H9 (cell line): ENCODE data around the gene PLA2G1B. TPM values are rescaled to one million over a fixed set of nuclear protein-coding genes. Genes with fewer than 3 reads are reported as not detected.

Experiments used
- DNase-seq: peaks from one replicate; pipeline ENCODE4 v3.0.0-alpha.2; 2017
- H2AFZ ChIP-seq: one replicate; pipeline ENCODE4 v1.6.1; 2013; ENCODE audit warnings: mild to moderate bottlenecking, low read length, control low read depth, moderate library complexity
- H2AK5ac ChIP-seq: 2 replicates; pipeline ENCODE4 v1.6.1; 2013; ENCODE audit warnings: low read length, control low read depth, mixed read lengths; ENCODE audit not compliant: insufficient read length
- H2BK120ac ChIP-seq: one replicate; pipeline ENCODE4 v1.6.1; 2013; ENCODE audit warnings: low read depth, mild to moderate bottlenecking, low read length, control low read depth, inconsistent platforms; ENCODE audit not compliant: poor library complexity, severe bottlenecking
- H2BK12ac ChIP-seq: 2 replicates; pipeline ENCODE4 v1.6.1; 2013; ENCODE audit warnings: low read length, control low read depth, mixed read lengths, low read depth; ENCODE audit not compliant: insufficient read length
- H2BK15ac ChIP-seq: 2 replicates; pipeline ENCODE4 v1.6.1; 2013; ENCODE audit warnings: low read depth, low read length, control low read depth
- H2BK20ac ChIP-seq: one replicate; pipeline ENCODE4 v1.6.1; 2013; ENCODE audit warnings: low read depth, mild to moderate bottlenecking, low read length, control low read depth, inconsistent platforms; ENCODE audit not compliant: poor library complexity, severe bottlenecking
- H2BK5ac ChIP-seq: 2 replicates; pipeline ENCODE4 v1.6.1; 2013; ENCODE audit warnings: low read length, control low read depth, mixed read lengths; ENCODE audit not compliant: insufficient read length
- H3K14ac ChIP-seq: 2 replicates; pipeline ENCODE4 v1.6.1; 2013; ENCODE audit warnings: low read length, control low read depth; ENCODE audit not compliant: insufficient read depth
- H3K18ac ChIP-seq: 2 replicates; pipeline ENCODE4 v1.6.1; 2013; ENCODE audit warnings: low read depth, mild to moderate bottlenecking, mixed read lengths, low read length, control low read depth; ENCODE audit not compliant: insufficient read length
- H3K23ac ChIP-seq: 2 replicates; pipeline ENCODE4 v1.6.1; 2013; ENCODE audit warnings: low read length, control low read depth, mixed read lengths, low read depth; ENCODE audit not compliant: insufficient read length
- H3K23me2 ChIP-seq: 2 replicates; pipeline ENCODE4 v1.6.1; 2013; ENCODE audit warnings: low read depth, mild to moderate bottlenecking, mixed read lengths, low read length, control low read depth; ENCODE audit not compliant: insufficient read length, poor library complexity, severe bottlenecking
- H3K27ac ChIP-seq: 2 replicates; pipeline ENCODE4 v1.5.1; 2013; ENCODE audit warnings: low read length, control low read depth, mixed read lengths, low read depth; ENCODE audit not compliant: insufficient read length
- H3K27me3 ChIP-seq: 2 replicates; pipeline ENCODE4 v1.6.1; 2013; ENCODE audit warnings: low read length, control low read depth, inconsistent platforms; ENCODE audit not compliant: insufficient read depth
- H3K4ac ChIP-seq: 2 replicates; pipeline ENCODE4 v1.6.1; 2013; ENCODE audit warnings: low read depth, mild to moderate bottlenecking, control low read depth, inconsistent platforms, low read length, moderate library complexity
- H3K4me1 ChIP-seq: 2 replicates; pipeline ENCODE4 v1.6.1; 2013; ENCODE audit warnings: low read length, control low read depth, inconsistent platforms; ENCODE audit not compliant: insufficient read depth
- H3K4me2 ChIP-seq: 2 replicates; pipeline ENCODE4 v1.6.1; 2013; ENCODE audit warnings: low read length, control low read depth, mixed read lengths; ENCODE audit not compliant: insufficient read length, insufficient read depth
- H3K56ac ChIP-seq: 2 replicates; pipeline ENCODE4 v1.6.1; 2013; ENCODE audit warnings: low read depth, mild to moderate bottlenecking, mixed read lengths, low read length, control low read depth; ENCODE audit not compliant: insufficient read length
- H3K79me1 ChIP-seq: 2 replicates; pipeline ENCODE4 v1.6.1; 2013; ENCODE audit warnings: low read depth, mild to moderate bottlenecking, moderate library complexity, low read length, control low read depth, inconsistent platforms; ENCODE audit not compliant: insufficient read depth, poor library complexity, severe bottlenecking
- H3K79me2 ChIP-seq: 2 replicates; pipeline ENCODE4 v1.6.1; 2013; ENCODE audit warnings: low read length, control low read depth, inconsistent platforms; ENCODE audit not compliant: insufficient read depth
- H3K9ac ChIP-seq: 2 replicates; pipeline ENCODE4 v1.6.1; 2013; ENCODE audit warnings: low read length, control low read depth, mixed read lengths; ENCODE audit not compliant: insufficient read length; ENCODE audit errors: extremely low read depth
- H3K9me3 ChIP-seq: one replicate; pipeline ENCODE4 v1.6.1; 2013; ENCODE audit warnings: low read depth, low read length, inconsistent platforms; ENCODE audit not compliant: control insufficient read depth
- H3T11ph ChIP-seq: one replicate; pipeline ENCODE4 v1.6.1; 2013; ENCODE audit warnings: mild to moderate bottlenecking, low read length, control low read depth, inconsistent platforms
- H4K20me1 ChIP-seq: one replicate; pipeline ENCODE4 v1.6.1; 2013; ENCODE audit not compliant: control insufficient read depth, insufficient read length, insufficient read depth
- H4K5ac ChIP-seq: 2 replicates; pipeline ENCODE4 v1.6.1; 2013; ENCODE audit warnings: low read depth, mild to moderate bottlenecking, mixed read lengths, low read length, control low read depth; ENCODE audit not compliant: insufficient read length
- H4K8ac ChIP-seq: replicated peaks from 2 replicates; pipeline ENCODE4 v1.6.1; 2013; ENCODE audit warnings: low read length, control low read depth, mixed read lengths, low read depth; ENCODE audit not compliant: insufficient read length
- H4K91ac ChIP-seq: 2 replicates; pipeline ENCODE4 v1.6.1; 2013; ENCODE audit warnings: low read depth, mild to moderate bottlenecking, moderate library complexity, mixed read lengths, low read length, control low read depth; ENCODE audit not compliant: insufficient read length
- H3K27ac Mint-ChIP-seq, 3 experiments: 2 replicates in 2 of 3; 3 replicates in 1 of 3; pipeline ENCODE4 v1.8.0; 2020 to 2021; ENCODE audit warnings: mixed read lengths in 3 of 3, mild to moderate bottlenecking in 1 of 3, moderate library complexity in 1 of 3
- H3K27me3 Mint-ChIP-seq: 2 replicates; pipeline ENCODE4 v1.8.0; 2021; ENCODE audit warnings: low read depth, mild to moderate bottlenecking, moderate library complexity, mixed read lengths
- H3K36me3 Mint-ChIP-seq, 3 experiments: 2 replicates in 2 of 3; 3 replicates in 1 of 3; pipeline ENCODE4 v1.8.0; 2020 to 2021; ENCODE audit warnings: low read depth in 3 of 3, mixed read lengths in 3 of 3; ENCODE audit not compliant: insufficient read depth in 1 of 3
- H3K4me1 Mint-ChIP-seq, 2 experiments: 2 replicates each; pipeline ENCODE4 v1.8.0; 2020; ENCODE audit warnings: mixed read lengths in 2 of 2
- H3K4me3 Mint-ChIP-seq, 2 experiments: 2 replicates in 1 of 2; 3 replicates in 1 of 2; pipeline ENCODE4 v1.8.0; 2020 to 2021; ENCODE audit warnings: mild to moderate bottlenecking in 2 of 2, mixed read lengths in 2 of 2, moderate library complexity in 1 of 2
- H3K9me3 Mint-ChIP-seq, 2 experiments: 2 replicates in 1 of 2; 3 replicates in 1 of 2; pipeline ENCODE4 v1.8.0; 2020; ENCODE audit warnings: mild to moderate bottlenecking in 2 of 2, mixed read lengths in 2 of 2, moderate library complexity in 1 of 2
- WGBS: extraction: QIAGEN DNeasy Blood & Tissue Kit; methylation state at CpG from one replicate; pipeline ENCODE4 v1.1.7; 2013; ENCODE audit warnings: missing lambda C conversion rate, low lambda C conversion rate, mixed read lengths; ENCODE audit not compliant: insufficient read length; ENCODE audit errors: extremely low coverage; 5-methylcytosine and 5-hydroxymethylcytosine counted together
- total RNA-seq: library from RNA; stranded (reverse); gene quantifications from 2 replicates; pipeline ENCODE4 v1.2.1, GENCODE V29; 2021
- TF ChIP-seq, protein P1 (sequence below): fragments of 200-600 bp; sonication (generic); conservative IDR thresholded peaks from 3 replicates; pipeline ENCODE4 v1.8.0; 2021; ENCODE audit warnings: antibody characterized with exemption, mild to moderate bottlenecking

PLA2G1B gene
- total RNA-seq, 1 experiment from 2014 or later, result not detected

DNA sequence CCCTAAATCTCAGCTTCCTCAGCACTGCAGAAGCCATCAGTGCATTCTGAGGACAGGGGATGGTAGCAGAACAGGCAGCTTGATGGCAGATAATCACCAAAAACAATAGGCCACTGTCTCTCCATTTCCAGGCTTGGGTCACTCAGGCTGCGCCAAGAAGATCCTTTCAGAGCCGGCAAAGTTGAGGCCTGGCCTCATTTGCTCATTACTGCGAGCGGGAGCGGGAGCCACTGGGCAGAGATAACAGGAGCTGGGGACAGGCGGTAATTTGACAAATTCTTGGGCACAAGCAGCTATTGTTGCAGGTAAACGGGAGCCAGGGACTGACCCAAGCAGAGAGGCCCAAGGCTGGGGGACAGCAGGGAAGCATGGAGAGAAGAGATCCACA lies 39.3 kb upstream of the PLA2G1B start:
- H2BK20ac ChIP-seq, result no peak overlapping the region
- no peak overlapping the region for H4K8ac ChIP-seq
- H3K9me3 ChIP-seq, result no peaks in the 10 kb centered on the region
- peaks cover 18% of the 10 kb centered on the region; the same call in 1 of the 2 replicates for H3K4me1 ChIP-seq
- no peak overlapping the region for H2BK15ac ChIP-seq
- no peak overlapping the region for H2AFZ ChIP-seq
- WGBS, result no CpG with 5 or more reads among the region's 7 CpGs
- peak; percentile 46 for DNase-seq
- H2BK5ac ChIP-seq, result no peak overlapping the region
- H3K79me1 ChIP-seq, result peaks cover 2% of the 10 kb centered on the region
- no peak overlapping the region for H3K4ac ChIP-seq
- H3K27ac ChIP-seq, result no peak overlapping the region
- Mint-ChIP-seq H3K27ac (peak overlapping the region in 2 of 3 experiments; percentile 81 to 90; a peak in 4 of 7 replicates), H3K27me3 (peaks cover 33% of the 10 kb centered on the region), H3K4me3 (peak overlapping the region; percentile 85 to 90), H3K4me1 (peaks cover 71 to 78% of the 10 kb centered on the region in 2 experiments), H3K9me3 (no peaks in the 10 kb centered on the region), H3K36me3 (peaks cover 24 to 52% (median 50%) of the 10 kb centered on the region in 3 experiments)
- TF ChIP-seq, protein P1, sequence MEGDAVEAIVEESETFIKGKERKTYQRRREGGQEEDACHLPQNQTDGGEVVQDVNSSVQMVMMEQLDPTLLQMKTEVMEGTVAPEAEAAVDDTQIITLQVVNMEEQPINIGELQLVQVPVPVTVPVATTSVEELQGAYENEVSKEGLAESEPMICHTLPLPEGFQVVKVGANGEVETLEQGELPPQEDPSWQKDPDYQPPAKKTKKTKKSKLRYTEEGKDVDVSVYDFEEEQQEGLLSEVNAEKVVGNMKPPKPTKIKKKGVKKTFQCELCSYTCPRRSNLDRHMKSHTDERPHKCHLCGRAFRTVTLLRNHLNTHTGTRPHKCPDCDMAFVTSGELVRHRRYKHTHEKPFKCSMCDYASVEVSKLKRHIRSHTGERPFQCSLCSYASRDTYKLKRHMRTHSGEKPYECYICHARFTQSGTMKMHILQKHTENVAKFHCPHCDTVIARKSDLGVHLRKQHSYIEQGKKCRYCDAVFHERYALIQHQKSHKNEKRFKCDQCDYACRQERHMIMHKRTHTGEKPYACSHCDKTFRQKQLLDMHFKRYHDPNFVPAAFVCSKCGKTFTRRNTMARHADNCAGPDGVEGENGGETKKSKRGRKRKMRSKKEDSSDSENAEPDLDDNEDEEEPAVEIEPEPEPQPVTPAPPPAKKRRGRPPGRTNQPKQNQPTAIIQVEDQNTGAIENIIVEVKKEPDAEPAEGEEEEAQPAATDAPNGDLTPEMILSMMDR, result no peak
- H2BK120ac ChIP-seq, result no peak overlapping the region
- H3K18ac ChIP-seq, result no peak overlapping the region
- no peak overlapping the region for H4K5ac ChIP-seq
- H4K20me1 ChIP-seq, result peaks cover 5% of the 10 kb centered on the region
- peak overlapping the region; percentile 59 for H3K4me2 ChIP-seq
- no peak overlapping the region for H3T11ph ChIP-seq
- no peak overlapping the region for H3K23ac ChIP-seq
- H4K91ac ChIP-seq, result no peak overlapping the region
- H3K14ac ChIP-seq, result no peak overlapping the region
- peaks cover 17% of the 10 kb centered on the region for H3K23me2 ChIP-seq
- H3K9ac ChIP-seq, result no peak overlapping the region
- H2AK5ac ChIP-seq, result no peak overlapping the region
- H3K79me2 ChIP-seq, result no peaks in the 10 kb centered on the region
- no peak overlapping the region for H3K56ac ChIP-seq
- H2BK12ac ChIP-seq, result no peak overlapping the region
- peaks cover 7% of the 10 kb centered on the region; the same call in 1 of the 2 replicates for H3K27me3 ChIP-seq
